BLaER1 (cell line): ENCODE data around the gene HBG2.

Experiments
- H3K27ac ChIP-seq: shearing (Covaris generic); formaldehyde crosslinking; 2 replicates; pipeline ENCODE4 v1.8.1; 2022
- H3K27me3 ChIP-seq: shearing (Covaris generic); formaldehyde crosslinking; 2 replicates; pipeline ENCODE4 v1.8.1; 2022
- H3K36me3 ChIP-seq: shearing (Covaris generic); formaldehyde crosslinking; 2 replicates; pipeline ENCODE4 v1.8.1; 2022
- H3K4me1 ChIP-seq: shearing (Covaris generic); formaldehyde crosslinking; 2 replicates; pipeline ENCODE4 v1.8.1; 2022
- H3K4me2 ChIP-seq: shearing (Covaris generic); formaldehyde crosslinking; 2 replicates; pipeline ENCODE4 v1.8.1; 2022
- H3K4me3 ChIP-seq: shearing (Covaris generic); formaldehyde crosslinking; 2 replicates; pipeline ENCODE4 v1.8.1; 2022
- H3K9ac ChIP-seq: shearing (Covaris generic); formaldehyde crosslinking; 2 replicates; pipeline ENCODE4 v1.8.1; 2022
- H3K9me3 ChIP-seq: shearing (Covaris generic); formaldehyde crosslinking; 2 replicates; pipeline ENCODE4 v1.8.1; 2022
- H4K20me1 ChIP-seq: shearing (Covaris generic); formaldehyde crosslinking; 2 replicates; pipeline ENCODE4 v1.8.1; 2022
- Cebpa-rat ChIP-seq: shearing (Covaris generic); IDR thresholded peaks from 2 replicates; pipeline ENCODE4 v1.8.1; 2022

HBG2 gene

DNA sequence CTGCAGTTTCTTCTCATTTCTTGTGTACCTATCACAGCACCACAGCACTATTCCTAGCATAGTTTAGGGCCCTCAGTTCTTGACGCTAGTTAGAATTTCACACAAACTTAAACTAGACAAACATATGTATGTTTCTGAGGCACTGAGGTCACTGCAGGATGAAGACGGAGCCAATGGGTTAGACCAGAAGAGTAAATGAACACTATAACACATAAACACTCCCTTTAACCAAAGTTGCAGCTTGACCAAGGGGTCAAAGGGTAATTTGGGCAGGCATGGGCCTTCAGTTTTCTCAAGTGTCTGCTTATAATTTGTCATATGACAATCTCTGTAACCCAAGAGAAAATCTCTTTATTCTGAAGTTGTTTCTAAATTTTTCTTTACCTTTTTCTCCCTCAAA is 28.0 kb upstream of the HBG2 start:
- Histone ChIP-seq H3K9me3 (no peaks in the 10 kb centered on the region), H3K36me3 (no peaks in the 10 kb centered on the region), H3K4me1 (no peaks in the 10 kb centered on the region), H3K27me3 (no peaks in the 10 kb centered on the region), H3K9ac (no peak overlapping the region), H4K20me1 (no peaks in the 10 kb centered on the region), H3K27ac (no peak overlapping the region), H3K4me2 (no peak overlapping the region), H3K4me3 (no peak overlapping the region)
- TF ChIP-seq Cebpa-rat, result no peak

DNA sequence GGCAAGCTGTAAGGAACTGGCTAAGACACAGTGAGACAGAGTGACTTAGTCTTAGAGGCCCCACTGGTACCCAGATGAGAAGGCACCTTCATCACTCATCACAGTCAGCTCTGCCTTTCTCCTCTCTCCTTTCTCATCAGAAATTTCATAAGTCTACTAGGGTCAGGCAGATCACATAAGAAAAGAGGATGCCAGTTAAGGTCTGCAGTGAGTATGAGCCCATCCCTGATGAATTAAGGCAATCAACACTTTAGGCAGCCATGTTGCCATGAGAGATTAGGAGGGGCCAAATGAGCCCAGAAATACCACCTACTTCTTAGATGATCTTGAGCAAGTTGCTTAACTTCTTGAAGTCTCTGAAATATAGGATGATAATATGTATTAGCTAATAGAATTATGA is 27.0 kb upstream of the HBG2 start:
- no peaks in the 10 kb centered on the region for H3K27me3 ChIP-seq
- no peaks in the 10 kb centered on the region for H3K9me3 ChIP-seq
- H3K27ac ChIP-seq, result no peak overlapping the region
- H3K4me2 ChIP-seq, result no peak overlapping the region
- no peak overlapping the region for H3K4me3 ChIP-seq
- H4K20me1 ChIP-seq, result no peaks in the 10 kb centered on the region
- no peaks in the 10 kb centered on the region for H3K4me1 ChIP-seq
- no peak overlapping the region for H3K9ac ChIP-seq
- TF ChIP-seq Cebpa-rat, result no peak
- no peaks in the 10 kb centered on the region for H3K36me3 ChIP-seq

DNA sequence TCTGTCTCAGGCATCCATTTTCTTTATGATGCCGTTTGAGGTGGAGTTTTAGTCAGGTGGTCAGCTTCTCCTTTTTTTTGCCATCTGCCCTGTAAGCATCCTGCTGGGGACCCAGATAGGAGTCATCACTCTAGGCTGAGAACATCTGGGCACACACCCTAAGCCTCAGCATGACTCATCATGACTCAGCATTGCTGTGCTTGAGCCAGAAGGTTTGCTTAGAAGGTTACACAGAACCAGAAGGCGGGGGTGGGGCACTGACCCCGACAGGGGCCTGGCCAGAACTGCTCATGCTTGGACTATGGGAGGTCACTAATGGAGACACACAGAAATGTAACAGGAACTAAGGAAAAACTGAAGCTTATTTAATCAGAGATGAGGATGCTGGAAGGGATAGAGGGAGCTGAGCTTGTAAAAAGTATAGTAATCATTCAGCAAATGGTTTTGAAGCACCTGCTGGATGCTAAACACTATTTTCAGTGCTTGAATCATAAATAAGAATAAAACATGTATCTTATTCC is 26.1 kb upstream of the HBG2 start:
- TF ChIP-seq Cebpa-rat, result no peak
- Histone ChIP-seq H4K20me1 (no peaks in the 10 kb centered on the region), H3K9ac (no peak overlapping the region), H3K4me2 (no peak overlapping the region), H3K27me3 (no peaks in the 10 kb centered on the region), H3K4me3 (no peak overlapping the region), H3K27ac (no peak overlapping the region), H3K36me3 (no peaks in the 10 kb centered on the region), H3K4me1 (no peaks in the 10 kb centered on the region), H3K9me3 (no peaks in the 10 kb centered on the region)

DNA sequence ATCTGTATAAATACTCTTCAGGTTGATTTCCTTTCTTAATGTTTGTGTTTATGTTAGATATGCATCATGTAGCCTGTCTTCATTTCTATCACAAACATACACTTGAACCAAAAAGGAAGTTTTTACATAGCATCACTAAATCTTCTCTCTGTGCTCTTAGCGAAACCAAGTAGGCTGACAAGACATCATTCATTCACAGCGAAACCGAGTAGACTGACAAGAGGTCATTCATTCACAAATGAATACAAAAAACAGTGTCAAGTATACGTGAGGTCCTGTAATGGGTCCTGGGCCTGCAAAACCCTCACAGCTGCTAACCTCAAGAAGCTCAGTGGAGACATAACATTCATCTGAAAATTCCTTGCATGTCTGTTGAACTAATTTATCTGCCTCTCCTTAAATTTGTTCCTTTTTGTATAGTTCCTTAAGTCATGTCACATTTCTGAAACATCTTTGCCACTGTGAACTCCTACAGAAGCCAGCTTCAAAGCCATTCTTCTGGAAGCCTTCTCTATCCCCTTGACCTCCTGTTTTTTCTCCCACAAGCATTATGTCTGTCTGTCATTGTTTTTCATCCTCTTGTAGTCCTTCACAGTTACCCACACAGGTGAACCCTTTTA is 25.0 kb upstream of the HBG2 start:
- no peak for TF ChIP-seq Cebpa-rat
- H4K20me1 ChIP-seq, result no peaks in the 10 kb centered on the region
- no peaks in the 10 kb centered on the region for H3K36me3 ChIP-seq
- no peak overlapping the region for H3K4me3 ChIP-seq
- H3K9me3 ChIP-seq, result no peaks in the 10 kb centered on the region
- H3K9ac ChIP-seq, result no peak overlapping the region
- H3K4me1 ChIP-seq, result no peaks in the 10 kb centered on the region
- no peaks in the 10 kb centered on the region for H3K27me3 ChIP-seq
- no peak overlapping the region for H3K4me2 ChIP-seq
- no peak overlapping the region for H3K27ac ChIP-seq

DNA sequence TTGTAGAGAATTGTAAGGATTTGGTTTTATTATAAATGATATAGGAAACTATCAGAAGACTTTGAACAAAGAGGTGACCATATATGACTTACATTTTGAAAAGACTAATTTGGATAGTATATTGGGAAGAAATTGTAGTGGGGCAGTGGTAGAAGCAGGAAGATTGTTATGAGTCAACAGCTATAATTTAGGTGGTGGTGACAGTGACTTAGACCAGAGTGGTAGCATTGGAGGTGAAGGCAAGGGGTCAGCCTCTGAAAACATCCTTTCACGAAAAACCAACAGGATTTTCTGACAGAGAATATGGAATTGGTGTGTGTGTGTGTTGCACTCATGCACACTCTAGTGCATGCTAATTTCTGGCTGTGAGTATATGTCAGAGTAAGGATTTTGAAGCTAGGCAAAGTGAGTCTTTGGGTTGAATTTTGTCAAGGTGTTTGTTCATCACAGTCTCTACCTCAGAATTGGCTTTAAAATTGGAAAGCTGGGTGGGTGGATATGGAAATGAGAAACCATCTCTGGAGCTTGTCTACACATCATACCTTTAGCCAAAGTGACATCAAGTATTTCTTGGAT is 23.3 kb upstream of the HBG2 start:
- H3K4me1 ChIP-seq, result no peaks in the 10 kb centered on the region
- H3K4me2 ChIP-seq, result no peak overlapping the region
- no peak overlapping the region for H3K27ac ChIP-seq
- H3K9me3 ChIP-seq, result no peaks in the 10 kb centered on the region
- H3K27me3 ChIP-seq, result no peaks in the 10 kb centered on the region
- no peaks in the 10 kb centered on the region for H4K20me1 ChIP-seq
- H3K4me3 ChIP-seq, result no peak overlapping the region
- no peak for TF ChIP-seq Cebpa-rat
- no peak overlapping the region for H3K9ac ChIP-seq
- no peaks in the 10 kb centered on the region for H3K36me3 ChIP-seq

DNA sequence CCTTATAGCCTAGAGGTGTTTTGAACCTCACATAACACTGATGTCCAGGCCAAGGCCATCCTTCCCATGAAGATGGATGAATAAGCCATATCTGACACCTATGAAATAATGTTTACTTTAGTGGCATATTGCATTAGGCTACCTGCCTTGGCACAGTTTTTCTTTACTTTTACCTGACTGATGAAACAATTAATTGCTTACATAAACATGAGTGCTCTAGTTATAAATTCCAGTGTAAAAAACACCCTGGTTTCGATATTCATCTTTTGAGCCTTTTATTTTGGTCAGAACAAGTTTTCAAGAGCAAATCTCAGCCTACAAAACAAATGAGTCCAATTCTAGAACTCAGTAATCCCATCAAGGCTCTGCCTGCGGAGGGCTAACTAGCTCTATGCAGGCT is 22.1 kb upstream of the HBG2 start:
- Histone ChIP-seq H3K27ac (no peak overlapping the region), H3K9ac (no peak overlapping the region), H3K4me1 (no peaks in the 10 kb centered on the region), H4K20me1 (no peaks in the 10 kb centered on the region), H3K36me3 (no peaks in the 10 kb centered on the region), H3K4me3 (no peak overlapping the region), H3K4me2 (no peak overlapping the region), H3K9me3 (no peaks in the 10 kb centered on the region), H3K27me3 (no peaks in the 10 kb centered on the region)
- TF ChIP-seq Cebpa-rat, result no peak

DNA sequence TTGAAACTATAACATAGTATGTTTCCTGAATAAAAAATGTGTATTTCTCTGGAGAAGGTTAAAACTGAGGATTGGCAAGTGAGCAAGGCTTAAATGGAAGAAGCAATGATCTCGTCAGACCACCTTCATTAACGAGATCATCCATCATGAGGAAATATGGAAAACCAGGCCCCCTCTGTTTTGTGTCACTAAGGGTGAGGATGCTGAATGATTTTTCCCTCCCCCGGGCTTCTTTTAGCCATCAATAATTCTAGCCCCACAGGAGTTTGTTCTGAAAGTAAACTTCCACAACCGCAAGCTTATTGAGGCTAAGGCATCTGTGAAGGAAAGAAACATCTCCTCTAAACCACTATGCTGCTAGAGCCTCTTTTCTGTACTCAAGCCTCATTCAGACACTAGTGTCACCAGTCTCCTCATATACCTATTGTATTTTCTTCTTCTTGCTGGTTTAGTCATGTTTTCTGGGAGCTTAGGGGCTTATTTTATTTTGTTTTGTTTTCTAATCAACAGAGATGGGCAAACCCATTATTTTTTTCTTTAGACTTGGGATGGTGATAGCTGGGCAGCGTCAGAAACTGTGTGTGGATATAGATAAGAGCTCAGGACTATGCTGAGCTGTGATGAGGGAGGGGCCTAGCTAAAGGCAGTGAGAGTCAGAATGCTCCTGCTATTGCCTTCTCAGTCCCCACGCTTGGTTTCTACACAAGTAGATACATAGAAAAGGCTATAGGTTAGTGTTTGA is 21.0 kb upstream of the HBG2 start:
- H4K20me1 ChIP-seq, result no peaks in the 10 kb centered on the region
- no peak overlapping the region for H3K4me2 ChIP-seq
- no peaks in the 10 kb centered on the region for H3K27me3 ChIP-seq
- H3K9me3 ChIP-seq, result no peaks in the 10 kb centered on the region
- no peak overlapping the region for H3K4me3 ChIP-seq
- no peak overlapping the region for H3K9ac ChIP-seq
- H3K27ac ChIP-seq, result no peak overlapping the region
- H3K4me1 ChIP-seq, result no peaks in the 10 kb centered on the region
- no peak for TF ChIP-seq Cebpa-rat
- H3K36me3 ChIP-seq, result no peaks in the 10 kb centered on the region

DNA sequence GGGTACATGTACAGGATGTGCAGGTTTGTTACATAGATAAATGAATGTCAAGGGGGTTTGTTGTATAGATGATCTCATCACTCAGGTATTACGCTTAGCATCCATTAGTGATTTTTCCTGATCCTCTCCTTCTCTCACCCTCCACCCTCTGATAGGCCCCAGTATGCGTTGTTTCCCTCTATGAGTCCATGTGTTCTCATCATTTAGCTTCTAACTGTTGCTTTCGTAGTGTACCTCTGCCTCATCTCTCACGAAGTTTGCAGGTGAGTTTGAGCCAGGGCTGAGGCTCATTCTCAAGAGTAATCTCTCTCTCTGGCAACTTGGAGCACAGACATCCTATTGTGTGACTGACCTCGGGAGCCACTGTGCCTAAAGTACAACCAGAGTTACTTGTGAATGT is 19.8 kb upstream of the HBG2 start:
- no peak overlapping the region for H3K4me3 ChIP-seq
- no peaks in the 10 kb centered on the region for H4K20me1 ChIP-seq
- no peak overlapping the region for H3K9ac ChIP-seq
- H3K9me3 ChIP-seq, result no peaks in the 10 kb centered on the region
- H3K27ac ChIP-seq, result no peak overlapping the region
- no peaks in the 10 kb centered on the region for H3K4me1 ChIP-seq
- no peaks in the 10 kb centered on the region for H3K36me3 ChIP-seq
- H3K4me2 ChIP-seq, result no peak overlapping the region
- TF ChIP-seq Cebpa-rat, result no peak
- no peaks in the 10 kb centered on the region for H3K27me3 ChIP-seq

DNA sequence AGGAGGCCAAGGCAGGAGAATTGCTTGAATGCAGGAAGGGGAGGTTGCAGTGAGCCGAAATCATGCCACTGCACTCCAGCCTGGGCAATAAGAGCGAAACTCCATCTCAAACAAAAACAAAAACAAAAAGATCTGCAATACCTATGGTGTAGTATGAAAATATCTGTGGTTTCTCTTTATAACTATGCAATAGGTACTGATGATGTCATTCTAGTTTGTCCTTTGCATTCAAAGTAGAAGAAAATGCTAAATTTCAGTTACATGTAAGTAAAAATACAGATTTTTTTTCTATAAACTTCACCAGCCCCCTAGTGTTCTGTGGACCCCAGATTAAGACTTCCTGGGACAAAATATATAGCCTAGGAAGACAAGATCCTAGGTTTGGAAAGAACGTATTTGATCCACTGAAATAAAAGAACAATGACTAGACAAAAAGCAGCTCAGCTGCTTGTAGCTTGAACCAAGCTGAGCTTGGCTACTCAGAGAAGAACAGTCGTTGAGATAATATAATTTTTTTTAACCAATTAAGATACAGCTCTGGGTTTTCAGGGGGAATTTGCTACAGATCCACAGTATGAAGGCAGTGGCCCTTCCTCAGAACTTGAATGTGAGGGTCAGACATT is 17.9 kb upstream of the HBG2 start:
- TF ChIP-seq Cebpa-rat, result no peak
- Histone ChIP-seq H4K20me1 (no peaks in the 10 kb centered on the region), H3K4me1 (no peaks in the 10 kb centered on the region), H3K9me3 (no peaks in the 10 kb centered on the region), H3K4me2 (no peak overlapping the region), H3K4me3 (no peak overlapping the region), H3K27me3 (no peaks in the 10 kb centered on the region), H3K36me3 (no peaks in the 10 kb centered on the region), H3K9ac (no peak overlapping the region), H3K27ac (no peak overlapping the region)

DNA sequence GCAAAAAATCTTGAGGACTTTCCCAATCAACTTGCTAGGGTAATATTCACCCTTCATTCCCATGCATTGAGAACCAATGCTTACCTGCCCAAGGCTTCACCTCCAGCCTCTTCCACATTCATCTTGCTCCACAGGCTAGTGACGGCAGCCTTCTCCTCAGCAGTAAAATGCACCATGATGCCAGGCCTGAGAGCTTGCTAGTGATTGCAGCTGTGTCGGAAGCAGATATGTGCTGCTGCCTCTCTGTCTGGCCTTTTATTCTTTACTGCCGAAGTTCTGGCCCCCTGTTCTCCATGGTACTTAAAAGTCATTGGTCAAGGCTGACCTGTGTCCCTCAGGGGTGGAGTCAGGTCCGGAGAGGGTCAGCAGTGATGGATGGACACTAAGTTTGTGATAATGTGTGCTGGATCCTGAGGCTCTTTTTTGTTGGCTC is 15.2 kb upstream of the HBG2 start, which contains the start of gene HBE1:
TSS of gene HBE1 (minus strand) at position 231 of the 433 bp plus-strand sequence. CDS start at position 176, 55 bp downstream.
- TF ChIP-seq Cebpa-rat, result no peak
- Histone ChIP-seq H3K9me3 (no peaks in the 10 kb centered on the region), H3K4me3 (no peak within 1 kb of the TSS), H3K9ac (no peak within 1 kb of the TSS), H3K4me2 (no peak within 1 kb of the TSS), H3K36me3 (no peaks in the 10 kb centered on the region), H4K20me1 (no peaks in the 10 kb centered on the region), H3K27ac (no peak within 1 kb of the TSS), H3K4me1 (no peaks in the 10 kb centered on the region), H3K27me3 (no peaks in the 10 kb centered on the region)
